HG02852 (cell line): ENCODE data around the gene TPGS1.

Experiments used
- ATAC-seq: cut with Tn5 transposase; IDR thresholded peaks from one replicate; pipeline ENCODE4 v1.9.1; 2021; ENCODE audit warnings: mild to moderate bottlenecking, moderate library complexity; ENCODE audit not compliant: unreplicated experiment

Gene TPGS1

DNA sequence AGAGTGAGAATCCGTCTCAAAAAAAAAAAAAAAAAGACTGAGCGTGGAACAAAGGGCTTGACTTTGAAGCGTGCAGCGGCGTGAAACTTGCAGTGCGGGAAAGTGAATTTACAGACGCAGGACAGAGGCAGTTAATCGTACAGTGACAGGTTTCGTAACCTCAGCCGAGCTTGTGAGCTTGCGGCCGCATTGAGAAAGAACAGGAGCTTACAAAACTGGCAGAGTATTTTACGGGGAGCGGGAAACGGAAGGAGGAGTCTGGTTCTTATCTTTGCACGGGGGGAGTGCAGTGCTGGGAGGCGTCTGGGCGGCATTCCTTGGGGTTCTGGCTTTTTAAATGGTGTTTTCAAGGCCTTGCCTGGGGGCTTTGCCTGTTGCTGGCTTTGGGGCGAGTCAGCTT, 59.1 kb downstream of the TPGS1 start:
- ATAC-seq: no peak

DNA sequence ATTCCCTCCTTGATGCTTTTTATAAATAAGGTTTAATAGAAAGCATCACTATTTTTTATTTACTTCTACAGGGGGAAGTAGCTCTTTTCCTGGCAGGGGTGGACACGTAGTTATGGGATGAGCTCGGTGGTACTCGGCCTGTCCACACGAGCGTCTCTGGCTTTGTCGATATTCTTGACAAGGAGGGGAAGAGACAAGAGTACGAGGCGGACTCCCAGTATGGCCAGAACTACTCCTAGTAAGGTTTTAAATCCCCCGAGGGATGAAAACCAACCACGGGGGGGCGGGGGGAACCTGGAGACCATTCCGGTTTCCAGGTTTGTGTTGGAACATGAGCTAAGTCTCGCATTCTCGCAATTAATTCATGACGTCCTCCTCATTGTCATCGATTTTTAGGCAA, 59.5 kb downstream of the TPGS1 start:
- ATAC-seq: no peak

DNA sequence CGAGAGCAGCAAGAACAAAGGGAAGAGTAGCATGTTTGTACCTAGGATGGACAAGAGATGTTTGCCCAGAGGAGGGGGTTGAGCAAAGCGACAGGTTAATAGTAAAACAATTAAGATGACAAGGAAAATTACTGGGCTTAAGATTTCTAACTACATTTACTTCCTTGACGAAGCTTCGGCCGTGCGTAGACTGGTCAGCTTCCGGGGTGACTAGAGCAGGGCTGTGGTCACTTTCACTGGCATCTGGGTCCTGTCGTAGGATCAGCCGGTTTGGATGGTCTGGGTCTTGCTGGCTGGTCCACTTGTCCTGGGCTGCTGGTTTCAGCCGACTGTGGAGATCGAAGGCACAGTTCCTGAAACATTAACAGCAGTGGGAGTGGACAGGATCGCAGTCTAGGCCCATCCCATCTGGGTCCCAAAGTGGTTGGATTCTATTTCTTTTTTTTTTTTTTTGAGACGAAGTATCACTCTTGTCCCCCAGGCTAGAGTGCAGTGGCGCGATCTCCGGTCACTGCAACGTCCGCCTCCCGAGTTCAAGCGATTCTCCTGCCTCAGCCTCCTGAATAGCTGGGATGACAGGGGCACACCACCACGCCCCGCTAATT, 60.1 kb downstream of the TPGS1 start:
- ATAC-seq: no peak
